K562 (cell line): ENCODE results near the gene HIVEP2. TPM values are rescaled to one million over a fixed set of nuclear protein-coding genes. Genes with fewer than 3 reads are reported as not detected.

Source experiments
- ATAC-seq: fragments of 200-7000 bp; cut with Tn5 transposase; 3 replicates; pipeline ENCODE4 v1.9.1; 2020; ENCODE audit warnings: moderate library complexity
- BruUV-seq: library from RNA; stranded (reverse); fragments of 400-500 nt; replicated peaks from 2 replicates; lab custom pipeline; 2021; lab: Mats Ljungman, UMichigan
- CTCF ChIA-PET: fragments of 300-600 bp; formaldehyde crosslinking; extraction: SDS; loops from one replicate; lab custom pipeline; 2021; ENCODE audit warnings: low intra/inter-chr PET ratio; lab: Yijun Ruan, JAX
- POLR2A ChIA-PET: fragments of 300-600, 350-650 bp; sonication (Branson Sonifier 250); formaldehyde crosslinking; extraction: SDS; loops from one replicate; lab custom pipeline; 2021; ENCODE audit warnings: antibody characterized with exemption, inconsistent platforms; lab: Yijun Ruan, JAX
- DNase-seq, 4 experiments: peaks; one replicate each; pipeline versions ENCODE4 v3.0.0 to v3.0.0-alpha.2; 2011 to 2018; ENCODE audit warnings: low spot score in 3 of 4, mixed read lengths in 3 of 4; ENCODE audit errors: extremely low read depth in 1 of 4
- FAIRE-seq: peaks from 2 replicates; lab custom pipeline; 2011; peaks lifted over from hg19 to GRCh38; lab: Jason Lieb, UNC
- H2AFZ ChIP-seq: 2 replicates; pipeline ENCODE4 v1.6.0; 2011; ENCODE audit warnings: low read depth, low read length, control low read depth, inconsistent platforms
- H3K27ac ChIP-seq: fragments of 200-600 bp; 3 replicates; pipeline ENCODE4 v1.8.0; 2011; ENCODE audit warnings: low read depth, mild to moderate bottlenecking, control low read depth, inconsistent platforms, low read length, moderate library complexity, mixed read lengths; ENCODE audit errors: extremely low read depth
- H3K27me3 ChIP-seq, 2 experiments: fragments of 300-600 bp in 1 of 2; 2 replicates in 1 of 2; 3 replicates in 1 of 2; pipeline versions ENCODE4 v1.6.0 to v1.8.0; 2011; ENCODE audit warnings: inconsistent platforms in 2 of 2, low read length in 2 of 2, mild to moderate bottlenecking in 1 of 2, mixed read lengths in 1 of 2, moderate library complexity in 1 of 2; ENCODE audit not compliant: control insufficient read depth in 2 of 2, insufficient read depth in 2 of 2
- H3K36me3 ChIP-seq: fragments of 300-600 bp; 3 replicates; pipeline ENCODE4 v1.8.0; 2011; ENCODE audit warnings: mild to moderate bottlenecking, low read length, inconsistent platforms; ENCODE audit not compliant: control insufficient read depth, insufficient read depth
- H3K4me1 ChIP-seq, 2 experiments: fragments of 200-600 bp in 1 of 2; replicated peaks in 1 of 2; 2 replicates in 1 of 2; 3 replicates in 1 of 2; pipeline versions ENCODE4 v1.5.1 to v1.8.0; 2011; ENCODE audit warnings: inconsistent platforms in 2 of 2, low read length in 2 of 2, mild to moderate bottlenecking in 1 of 2, mixed read lengths in 1 of 2, moderate library complexity in 1 of 2; ENCODE audit not compliant: control insufficient read depth in 2 of 2, insufficient read depth in 2 of 2
- H3K4me2 ChIP-seq: 2 replicates; pipeline ENCODE4 v1.6.1; 2011; ENCODE audit warnings: low read length, control low read depth, inconsistent platforms, mixed read lengths; ENCODE audit not compliant: insufficient read depth
- H3K4me3 ChIP-seq: fragments of 200-600 bp; sonication (generic), shearing (Covaris generic); 2 replicates; pipeline ENCODE4 v1.5.1; 2016; ENCODE audit warnings: control low read depth, inconsistent platforms
- H3K79me2 ChIP-seq: fragments of 200-600 bp; 3 replicates; pipeline ENCODE4 v1.8.0; 2011; ENCODE audit warnings: low read length, inconsistent platforms; ENCODE audit not compliant: control insufficient read depth, insufficient read depth
- H3K9ac ChIP-seq, 2 experiments: 2 replicates each; pipeline versions ENCODE4 v1.6.0 to v1.6.1; 2011; ENCODE audit warnings: low read depth in 2 of 2, low read length in 2 of 2, control low read depth in 1 of 2, inconsistent platforms in 1 of 2, mild to moderate bottlenecking in 1 of 2, mixed read lengths in 1 of 2; ENCODE audit not compliant: insufficient read depth in 1 of 2
- H3K9me1 ChIP-seq: one replicate; pipeline ENCODE4 v1.6.0; 2011; ENCODE audit warnings: inconsistent platforms, mild to moderate bottlenecking, low read length, moderate library complexity; ENCODE audit not compliant: control insufficient read depth, insufficient read depth
- H3K9me3 ChIP-seq: replicated peaks from 2 replicates; pipeline ENCODE4 v1.5.1; 2011; ENCODE audit warnings: low read depth, low read length, inconsistent platforms; ENCODE audit not compliant: control insufficient read depth, insufficient read depth
- H4K20me1 ChIP-seq: replicated peaks from 2 replicates; pipeline ENCODE4 v1.6.1; 2011; ENCODE audit warnings: low read length, inconsistent platforms, mixed read lengths; ENCODE audit not compliant: control insufficient read depth, insufficient read depth
- C11orf30 ChIP-seq: fragments of 450-650 bp; IDR thresholded peaks from 2 replicates; pipeline ENCODE4 v1.6.1; 2016; ENCODE audit warnings: low read depth, mild to moderate bottlenecking
- L3MBTL2 ChIP-seq: fragments of 450-650 bp; IDR thresholded peaks from 2 replicates; pipeline ENCODE4 v1.6.1; 2016; ENCODE audit warnings: mild to moderate bottlenecking, moderate library complexity
- MAZ ChIP-seq, 2 experiments: fragments of 450-650 bp in 1 of 2; sonication (generic) in 1 of 2; formaldehyde crosslinking; IDR thresholded peaks in 1 of 2; conservative IDR thresholded peaks in 1 of 2; 2 replicates each; pipeline versions ENCODE4 v1.4.0 to v1.5.0; 2020; ENCODE audit warnings: mild to moderate bottlenecking in 1 of 2, missing genetic modification reagents in 1 of 2
- PCBP1 ChIP-seq: fragments of 200-400 bp; formaldehyde crosslinking; IDR thresholded peaks from 2 replicates; pipeline ENCODE4 v1.6.1; 2018; ENCODE audit warnings: mild to moderate bottlenecking, low read depth, low read length; ENCODE audit not compliant: poor library complexity, severe bottlenecking
- SMARCA5 ChIP-seq: fragments of 450-650 bp; IDR thresholded peaks from 2 replicates; pipeline ENCODE4 v1.6.1; 2016
- ZNF316 ChIP-seq: fragments of 450-650 bp; IDR thresholded peaks from 2 replicates; pipeline ENCODE4 v1.6.1; 2016
- WGBS: fragments of 100-300 bp; shearing (Covaris generic); methylation state at CpG from one replicate; pipeline ENCODE4 v1.1.6; 2016; ENCODE audit warnings: low coverage, mixed read lengths; ENCODE audit not compliant: insufficient coverage; ENCODE audit errors: missing lambda C conversion rate; 5-methylcytosine and 5-hydroxymethylcytosine counted together
- in situ Hi-C: fragments of 300-500 bp; cut with MboI; formaldehyde crosslinking; loops from 4 replicates; pipeline ENCODE4 v1.15.0; 2018; ENCODE audit warnings: inconsistent platforms, mixed read lengths
- intact Hi-C: fragments of 100-400 bp; cut with micrococcal nuclease; formaldehyde crosslinking; loops from 2 replicates; pipeline ENCODE4 v1.14.2; 2022
- polyA plus RNA-seq, 8 experiments: library from polyadenylated mRNA; depleted of rRNA in 4 of 8; stranded (reverse) in 5 of 8; unstranded in 3 of 8; fragments of >200 nt; fragmentation: Nextera tagmentation in 2 of 8; fragmentation: Illumina TruSeq in 1 of 8; extraction: Ambion mirVana in 2 of 8; extraction: Trizol in 1 of 8; gene quantifications; 2 replicates each; pipeline versions ENCODE4 v1.2.1 to v1.2.3, GENCODE V29; 2011 to 2014; ENCODE audit warnings: inconsistent platforms in 1 of 8, missing spikeins in 1 of 8
- total RNA-seq, 7 experiments: library from RNA; depleted of rRNA in 6 of 7; stranded (reverse); fragments of >200 nt in 6 of 7; fragmentation: Illumina TruSeq in 2 of 7; extraction: Trizol in 2 of 7; gene quantifications; 2 replicates each; pipeline versions ENCODE4 v1.2.1 to v1.2.3, GENCODE V29; 2011 to 2021; ENCODE audit warnings: low replicate concordance in 1 of 7
- TF ChIP-seq, protein P1 (sequence below): fragments of 250-450 bp; sonication (Bioruptor Pico); IDR thresholded peaks from 2 replicates; pipeline ENCODE4 v1.8.0; 2021; ENCODE audit warnings: moderate library complexity, mild to moderate bottlenecking, inconsistent platforms
- TF ChIP-seq, protein P2 (sequence below): fragments of 250-450 bp; sonication (Bioruptor Pico); IDR thresholded peaks from 2 replicates; pipeline ENCODE4 v1.8.0; 2022; ENCODE audit warnings: inconsistent platforms

The HIVEP2 gene
- total and polyA plus RNA-seq, 9 of the 15 experiments (the other 6 are each of a cell fraction or from before 2014, with no cell fraction given), result under 0.01 to 1.2 (median 0.31) TPM

DNA sequence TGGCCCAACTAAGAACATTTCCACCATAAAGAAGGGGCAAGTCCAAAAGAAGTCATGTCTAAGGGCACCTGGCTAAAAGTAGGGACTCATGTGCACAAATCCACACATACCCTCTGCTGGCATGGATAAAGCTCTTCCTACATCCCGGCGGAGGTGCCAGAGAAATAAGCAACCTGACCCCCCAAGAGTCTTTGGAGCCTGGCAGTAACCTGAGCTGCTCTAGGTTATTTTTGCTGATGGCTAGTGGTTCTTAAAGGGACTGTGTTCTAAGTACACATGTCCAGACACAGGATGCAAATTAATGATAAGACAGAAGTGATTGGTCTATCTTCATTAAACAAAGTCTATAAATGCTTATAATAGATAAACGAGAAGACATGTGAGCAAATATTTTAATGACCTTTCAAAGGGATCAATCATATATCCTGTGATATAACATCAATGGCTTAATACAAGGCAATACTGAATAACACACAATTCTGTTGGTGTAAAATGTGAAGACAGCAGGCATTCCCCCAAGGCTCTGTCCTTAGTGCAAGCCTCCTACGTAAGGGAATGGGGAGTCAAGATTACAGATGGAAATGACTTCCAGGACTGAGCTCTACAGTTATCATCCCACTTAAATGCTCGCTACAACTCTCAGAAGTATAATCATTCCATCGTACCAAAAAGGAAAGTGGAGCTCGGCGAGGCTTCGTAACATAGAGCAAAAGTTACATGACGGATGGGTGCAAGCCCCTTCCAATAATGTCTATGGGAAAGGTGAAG is 52.5 kb downstream of the HIVEP2 start (continued):
- TF ChIP-seq PCBP1, result no peak

DNA sequence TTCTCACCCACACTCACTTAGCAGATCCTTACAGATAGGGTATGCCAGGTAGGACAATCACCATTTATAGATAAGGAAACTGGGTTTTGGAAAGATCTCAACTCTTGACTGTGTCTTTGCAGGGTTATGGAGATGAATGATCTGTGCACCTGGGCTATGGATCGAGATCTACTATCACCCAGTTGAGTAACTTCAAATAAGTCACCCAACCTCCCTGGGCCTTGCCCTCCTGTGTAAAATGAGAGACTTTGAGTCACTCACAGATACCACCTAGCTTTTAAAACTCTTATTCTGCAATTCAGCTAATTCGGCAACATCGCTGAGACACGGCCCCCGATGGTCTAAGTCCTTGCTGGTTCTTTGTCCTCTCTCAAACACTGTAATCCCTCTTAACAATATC is 53.5 kb downstream of the HIVEP2 start:
- 8% methylated on average over 5 of the region's 5 CpGs for WGBS
- no peaks in the 10 kb centered on the region for H3K4me1 ChIP-seq
- TF ChIP-seq C11orf30, result peak; percentile 35; the same call in 1 of the 2 replicates
- no peak for TF ChIP-seq L3MBTL2
- TF ChIP-seq, protein P1, sequence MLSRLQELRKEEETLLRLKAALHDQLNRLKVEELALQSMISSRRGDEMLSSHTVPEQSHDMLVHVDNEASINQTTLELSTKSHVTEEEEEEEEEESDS, result no peak
- TF ChIP-seq, protein P2, sequence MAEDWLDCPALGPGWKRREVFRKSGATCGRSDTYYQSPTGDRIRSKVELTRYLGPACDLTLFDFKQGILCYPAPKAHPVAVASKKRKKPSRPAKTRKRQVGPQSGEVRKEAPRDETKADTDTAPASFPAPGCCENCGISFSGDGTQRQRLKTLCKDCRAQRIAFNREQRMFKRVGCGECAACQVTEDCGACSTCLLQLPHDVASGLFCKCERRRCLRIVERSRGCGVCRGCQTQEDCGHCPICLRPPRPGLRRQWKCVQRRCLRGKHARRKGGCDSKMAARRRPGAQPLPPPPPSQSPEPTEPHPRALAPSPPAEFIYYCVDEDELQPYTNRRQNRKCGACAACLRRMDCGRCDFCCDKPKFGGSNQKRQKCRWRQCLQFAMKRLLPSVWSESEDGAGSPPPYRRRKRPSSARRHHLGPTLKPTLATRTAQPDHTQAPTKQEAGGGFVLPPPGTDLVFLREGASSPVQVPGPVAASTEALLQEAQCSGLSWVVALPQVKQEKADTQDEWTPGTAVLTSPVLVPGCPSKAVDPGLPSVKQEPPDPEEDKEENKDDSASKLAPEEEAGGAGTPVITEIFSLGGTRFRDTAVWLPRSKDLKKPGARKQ (CRISPR knock-in tag), result no peak
- no peak for TF ChIP-seq SMARCA5
- TF ChIP-seq MAZ (CRISPR knock-in tag; conservative IDR thresholded peaks at IDR 0.05 in 1 of 2, IDR thresholded peaks at IDR 0.05 in 1 of 2), result no peak
- 0 out of 2 replicates have a peak, but pooled peaks have one; percentile 2 for TF ChIP-seq ZNF316
- TF ChIP-seq, all 486 proteins: peak for 2
- ChIA-PET POLR2A (no interaction called here), CTCF (no interaction called here)
- Histone ChIP-seq H3K9me1 (no peaks in the 10 kb centered on the region), H3K27me3 (peaks cover 0 to 5% of the 10 kb centered on the region in 2 experiments; a peak in 1 of 5 replicates), H2AFZ (no peak overlapping the region), H3K4me3 (no peak overlapping the region), H3K9me3 (no peaks in the 10 kb centered on the region), H4K20me1 (no peaks in the 10 kb centered on the region), H3K36me3 (no peaks in the 10 kb centered on the region), H3K9ac (no peak overlapping the region), H3K79me2 (no peaks in the 10 kb centered on the region), H3K4me2 (no peak overlapping the region), H3K27ac (no peak overlapping the region)
- in situ Hi-C loops, result no loop called here
- FAIRE-seq (no peak), DNase-seq (no peak), ATAC-seq (no peak)
- BruUV-seq, result no TSS peak
- intact Hi-C loops, result no loop called here
